HG03520 (cell line): ENCODE data around the gene ARSK.
"Not testable (repeated sequence)": the region's sequence is repeated elsewhere in the genome, so short reads cannot be mapped to it uniquely, and the experiment has no call there.

Experiments used
- ATAC-seq: cut with Tn5 transposase; IDR thresholded peaks from one replicate; pipeline ENCODE4 v1.9.1; 2021; ENCODE audit warnings: mild to moderate bottlenecking, moderate library complexity; ENCODE audit not compliant: unreplicated experiment

The ARSK gene

GRCh38 chr5:95620030-95620869 lies 65.3 kb downstream of the ARSK start, which contains the start of gene GPR150:
Gene GPR150 (plus strand): TSS chr5:95620087. CDS start chr5:95620276, 189 bp downstream.
- ATAC-seq = peak; percentile 63

GRCh38 chr5:95620870-95621838 lies 66.3 kb downstream of the ARSK start:
- peak; percentile 50 for ATAC-seq

- no peak for ATAC-seq
Measured at GRCh38 chr5:95621839-95622629, 67.1 kb downstream of the ARSK start.

- ATAC-seq = no peak
Measured at GRCh38 chr5:95623706-95624105, 68.8 kb downstream of the ARSK start.

GRCh38 chr5:95624368-95624767 lies 69.5 kb downstream of the ARSK start:
- ATAC-seq = no peak

- no peak for ATAC-seq
Measured at GRCh38 chr5:95626701-95627100, 71.8 kb downstream of the ARSK start.

GRCh38 chr5:95627971-95628810 lies 73.3 kb downstream of the ARSK start:
- no peak for ATAC-seq

GRCh38 chr5:95628933-95629332 lies 74.0 kb downstream of the ARSK start:
- no peak for ATAC-seq

- ATAC-seq = no peak
Measured at GRCh38 chr5:95630394-95630917, 75.6 kb downstream of the ARSK start.

GRCh38 chr5:95631255-95631958 lies 76.5 kb downstream of the ARSK start:
- no peak for ATAC-seq

- peak; percentile 81 for ATAC-seq
Measured at GRCh38 chr5:95631991-95632675, 77.2 kb downstream of the ARSK start.

- not testable (repeated sequence) for ATAC-seq
Measured at GRCh38 chr5:95632942-95633341, 78.0 kb downstream of the ARSK start.

- no peak for ATAC-seq
Measured at GRCh38 chr5:95633671-95634070, 78.8 kb downstream of the ARSK start.

- ATAC-seq = no peak
Measured at GRCh38 chr5:95634081-95634480, 79.2 kb downstream of the ARSK start.

- ATAC-seq = no peak
Measured at GRCh38 chr5:95638632-95639031, 83.7 kb downstream of the ARSK start.

- no peak for ATAC-seq
Measured at GRCh38 chr5:95641741-95642220, 86.9 kb downstream of the ARSK start.

GRCh38 chr5:95643152-95643551 lies 88.3 kb downstream of the ARSK start:
- no peak for ATAC-seq

- peak; percentile 47 for ATAC-seq
Measured at GRCh38 chr5:95644351-95645042, 89.6 kb downstream of the ARSK start.
